ENCODE measurements around the gene CES5A.
"Not testable (repeated sequence)": the region's sequence is repeated elsewhere in the genome, so short reads cannot be mapped to it uniquely, and the experiment has no call there.

CES5A gene

GRCh38 chr16:55872130-55872529 lies 3.0 kb downstream of the CES5A start:
- no peak for DNase-seq

DNA sequence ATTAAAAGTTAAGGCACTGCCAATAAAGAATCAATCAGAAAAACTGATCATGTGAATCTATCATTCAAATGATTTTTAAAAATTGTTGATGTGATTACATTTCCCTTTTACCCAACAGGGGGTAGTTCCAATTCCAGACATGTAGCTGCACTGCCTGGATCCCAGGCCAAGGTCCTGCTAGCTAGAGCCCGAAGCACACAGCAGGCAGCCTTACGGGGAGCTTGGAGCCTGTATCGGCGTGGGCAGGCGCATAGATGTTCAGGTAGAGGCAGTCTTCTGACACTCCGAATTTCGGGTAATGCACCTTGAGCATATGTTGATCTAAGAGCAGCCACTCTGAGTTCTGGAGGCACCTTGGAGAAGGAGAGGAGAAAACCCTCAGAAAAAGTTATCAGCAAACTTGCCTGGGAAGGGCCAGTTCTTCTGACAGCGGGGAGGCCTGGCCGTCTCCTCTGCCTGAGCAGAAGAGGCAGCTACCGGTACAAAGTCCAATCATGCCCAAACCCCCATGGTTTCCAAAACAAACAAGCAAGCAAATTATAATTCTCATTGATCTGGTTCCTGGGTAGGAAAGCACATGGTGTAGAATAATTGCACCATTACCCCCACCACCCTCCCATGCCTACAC lies 3.6 kb downstream of the CES5A start:
- DNase-seq, result no peak

DNA sequence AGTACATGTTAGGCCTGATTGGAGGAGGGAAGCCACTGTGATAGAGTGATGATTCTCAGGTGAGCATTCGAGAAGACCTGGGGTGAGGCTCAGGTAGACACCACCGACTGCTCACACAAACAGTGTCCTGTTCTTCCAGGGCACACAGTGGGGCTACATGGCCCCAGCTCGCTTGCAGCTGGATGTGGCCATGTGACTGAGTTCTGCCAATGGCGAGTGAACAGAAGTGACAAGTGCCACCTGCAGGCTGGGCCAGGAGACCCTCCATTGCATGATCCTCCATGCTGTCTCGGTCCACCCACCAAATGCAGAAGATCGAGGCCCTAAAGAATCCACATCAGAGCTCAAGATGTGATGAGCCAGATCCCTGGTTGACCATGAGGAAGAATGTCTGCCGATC lies 6.2 kb downstream of the CES5A start:
- no peak for DNase-seq

DNA sequence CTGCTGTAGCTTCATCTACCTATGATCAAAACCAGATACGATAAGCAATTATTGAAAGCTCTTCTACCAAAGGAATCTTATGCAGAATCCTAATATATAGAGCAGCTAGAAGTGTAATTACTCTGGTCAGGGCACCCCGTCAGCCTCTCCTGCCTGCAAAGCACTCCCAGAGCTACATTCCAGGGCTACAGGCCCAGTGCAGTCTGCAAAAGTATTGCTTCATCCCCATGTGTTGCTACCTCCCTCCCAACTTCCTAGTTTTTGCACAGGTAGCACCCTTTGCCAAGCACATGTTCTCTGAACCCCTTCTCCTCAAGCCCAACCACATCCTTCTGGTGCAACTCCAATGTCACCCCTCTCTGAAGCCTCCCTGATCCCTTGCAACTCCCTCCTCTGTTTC lies 7.0 kb downstream of the CES5A start:
- DNase-seq, result no peak

- DNase-seq, result no peak
These were observed 13.9 kb downstream of the CES5A start for GRCh38 chr16:55861288-55861687.

DNA sequence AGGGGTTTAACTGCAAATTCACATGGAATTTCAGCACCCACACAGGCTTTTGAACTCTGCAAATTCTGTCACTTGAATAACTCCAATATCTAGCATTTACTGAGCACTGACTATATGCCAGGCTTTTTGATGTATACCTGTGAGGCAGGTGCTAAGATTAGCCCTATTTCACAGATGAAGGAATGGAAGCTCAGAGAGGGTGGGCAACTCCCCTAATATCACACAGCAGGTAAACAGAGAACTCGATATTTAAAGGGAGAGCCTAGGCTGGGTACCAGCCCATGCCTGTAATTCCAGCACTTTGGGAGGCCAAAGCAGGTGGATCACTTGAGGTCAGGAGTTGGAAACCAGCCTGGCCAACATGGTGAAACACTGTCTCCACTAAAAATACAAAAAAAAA lies 17.5 kb downstream of the CES5A start:
- DNase-seq, result not testable (repeated sequence)

DNA sequence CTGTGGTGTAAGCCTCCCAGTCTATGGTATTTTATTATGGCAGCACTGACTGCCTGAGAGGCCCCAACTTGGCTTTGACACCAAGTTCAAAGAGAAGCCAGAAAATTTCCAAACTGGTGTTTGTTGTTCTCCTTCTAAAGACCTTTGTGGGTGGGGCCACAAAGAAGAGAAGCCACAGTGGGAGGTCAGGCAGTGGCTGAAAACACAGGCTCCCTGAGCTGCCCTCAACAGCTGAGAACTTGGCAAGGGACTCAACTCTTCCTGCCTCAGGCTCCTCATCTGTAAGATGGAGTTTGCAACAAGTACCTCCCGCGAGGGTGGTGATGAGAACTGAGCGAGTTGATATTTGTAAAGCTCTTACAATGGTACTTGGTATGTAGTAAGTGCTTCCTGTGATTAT lies 18.2 kb downstream of the CES5A start:
- no peak for DNase-seq

DNA sequence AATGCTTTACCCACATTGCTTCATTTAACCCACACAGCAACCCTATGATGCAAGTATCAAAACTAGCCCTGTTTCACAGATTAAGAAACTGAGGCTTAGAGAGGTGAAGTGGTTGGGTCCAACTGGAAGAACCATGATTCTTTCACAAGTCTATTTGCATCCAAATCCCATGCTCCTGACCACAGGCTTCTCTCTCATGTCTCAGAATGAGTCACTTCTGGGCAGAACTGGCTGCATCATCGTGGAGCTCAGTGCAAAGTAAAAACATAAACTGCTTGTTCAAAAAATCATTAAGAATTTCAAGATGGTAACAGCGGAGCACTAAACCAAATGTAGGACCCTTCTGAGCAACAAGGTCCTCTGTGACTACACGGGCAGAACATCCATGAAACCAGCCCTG lies 22.1 kb downstream of the CES5A start:
- no peak for DNase-seq

- no peak for DNase-seq
These were observed 25.6 kb downstream of the CES5A start for GRCh38 chr16:55849536-55849935.

GRCh38 chr16:55846598-55847346 lies 28.4 kb downstream of the CES5A start:
- no peak for DNase-seq

- DNase-seq, result no peak
These were observed 32.1 kb downstream of the CES5A start for GRCh38 chr16:55843105-55843395.

GRCh38 chr16:55842369-55843104 lies 32.6 kb downstream of the CES5A start:
- DNase-seq, result peak; percentile 57

- DNase-seq, result peak; percentile 80
These were observed 36.1 kb downstream of the CES5A start for GRCh38 chr16:55839115-55839514.

GRCh38 chr16:55836158-55836611 lies 39.0 kb downstream of the CES5A start:
- DNase-seq, result peak; percentile 63

DNA sequence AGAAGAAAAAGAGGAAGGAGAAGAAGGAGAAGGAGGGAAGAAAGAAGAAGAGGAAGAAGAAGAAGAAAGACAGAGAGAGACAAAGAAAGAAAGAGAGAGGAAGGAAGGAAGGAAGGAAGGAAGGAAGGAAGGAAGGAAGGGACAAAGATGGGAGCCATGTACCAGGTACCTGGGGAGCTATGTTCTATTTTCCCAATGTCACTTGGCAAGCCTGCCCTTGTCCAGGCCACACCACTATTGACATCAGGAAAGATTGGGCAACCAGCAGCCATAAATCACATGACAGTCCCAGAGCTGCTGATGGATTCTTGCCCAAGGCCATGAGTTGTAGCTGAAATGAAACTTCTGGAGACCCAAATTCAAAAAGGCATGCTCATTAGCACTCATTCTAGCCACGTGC lies 39.6 kb downstream of the CES5A start:
- DNase-seq, result peak; percentile 76

DNA sequence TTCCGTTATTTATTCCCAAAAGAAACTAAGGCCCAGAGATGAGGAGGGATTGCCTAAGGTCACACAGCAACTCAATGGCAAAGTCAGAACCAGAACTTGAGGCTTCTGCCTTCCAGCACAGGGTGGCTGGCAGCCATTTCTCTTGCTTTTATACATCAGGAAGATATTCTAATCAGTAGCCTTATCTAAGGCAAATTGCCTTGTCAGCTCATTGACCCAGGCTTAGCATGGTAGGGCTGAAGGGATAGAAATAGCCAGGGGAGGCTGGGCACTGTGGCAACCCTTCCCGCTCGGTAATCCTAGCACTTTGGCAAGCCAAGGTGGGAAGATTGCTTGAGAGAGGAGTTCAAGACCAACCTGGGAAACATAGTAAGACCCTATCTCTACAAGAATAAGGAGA lies 40.0 kb downstream of the CES5A start:
- not testable (repeated sequence) for DNase-seq

GRCh38 chr16:55834049-55834448 lies 41.1 kb downstream of the CES5A start:
- peak; percentile 74 for DNase-seq

DNA sequence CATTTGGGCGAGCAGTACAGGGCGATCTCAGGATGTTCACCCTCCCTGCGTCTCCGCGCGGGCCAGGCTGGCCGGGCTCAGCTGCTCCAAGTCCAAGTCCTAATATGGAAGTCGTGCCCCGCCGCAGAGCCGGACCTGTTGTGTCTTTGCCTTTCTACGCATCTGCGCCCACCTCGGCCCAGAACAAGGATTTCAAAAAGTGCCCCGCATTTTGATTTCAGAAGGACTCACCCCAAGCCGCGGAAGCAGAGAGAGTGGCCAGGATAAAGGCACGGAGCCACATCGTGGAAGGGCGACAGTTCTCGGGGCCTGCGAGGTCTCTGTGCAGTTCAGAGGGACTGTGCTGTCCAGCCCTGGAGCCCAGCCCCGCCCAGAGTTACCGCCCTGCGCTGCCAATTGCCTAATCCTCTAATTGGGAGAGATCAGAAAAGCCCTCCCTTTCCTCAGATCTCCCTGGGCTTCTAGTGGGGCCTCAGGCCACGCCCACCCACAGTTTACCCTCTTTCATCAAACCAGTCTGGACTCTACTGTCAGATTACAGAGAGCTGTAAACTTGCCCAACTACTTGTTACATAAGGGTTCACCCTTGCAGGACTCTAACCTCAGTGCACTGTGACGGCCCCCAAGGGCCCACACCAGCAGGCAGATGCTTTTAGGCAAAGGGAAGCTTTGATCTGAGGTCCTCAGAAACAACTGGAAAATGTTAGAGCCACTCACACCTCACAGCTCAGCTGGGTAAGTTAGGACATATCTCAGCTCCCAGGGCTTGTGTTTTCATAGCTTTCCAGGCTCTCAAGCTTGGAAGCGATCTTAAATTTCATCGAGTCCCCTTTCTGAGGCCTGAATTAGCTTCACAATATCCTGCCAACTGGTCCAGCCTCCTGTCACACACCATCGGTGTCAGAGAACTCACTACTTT lies 42.1 kb downstream of the CES5A start, which contains the start of gene CES1:
Gene CES1 (minus strand): TSS at position 324 of the 919 bp plus-strand sequence. CDS start 41 bp downstream, at position 283.
- DNase-seq, result peak; percentile 80

- DNase-seq, result no peak
These were observed 42.8 kb downstream of the CES5A start for GRCh38 chr16:55832425-55832772.

- no peak for DNase-seq
These were observed 44.4 kb downstream of the CES5A start for GRCh38 chr16:55830658-55831294.

GRCh38 chr16:55829232-55829631 lies 45.9 kb downstream of the CES5A start:
- DNase-seq, result not testable (repeated sequence)

DNA sequence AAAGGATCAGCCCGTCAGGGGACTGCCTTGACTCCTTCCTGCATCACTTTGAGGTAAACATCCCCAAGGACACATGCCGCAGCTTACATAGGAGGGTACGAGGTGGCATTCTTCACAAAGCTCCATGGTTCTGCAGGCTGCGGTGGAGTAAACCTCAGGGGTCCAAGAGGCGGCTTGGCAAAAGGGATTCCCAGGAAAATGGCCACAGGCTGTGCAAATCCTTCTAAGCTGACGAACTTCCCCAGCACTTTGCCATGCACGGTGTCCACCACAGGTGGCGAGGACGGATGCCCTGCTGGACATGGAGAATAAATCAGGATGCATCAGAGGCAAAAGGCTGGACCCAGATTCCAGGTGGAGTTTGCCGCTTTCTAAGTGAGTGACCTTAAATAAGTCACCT lies 46.5 kb downstream of the CES5A start:
- no peak for DNase-seq

All from inflammatory macrophage treated with lipopolysaccharide for 4 hours (primary cell).